ENCODE results near the gene GRIK4. TPM values are rescaled to one million over a fixed set of nuclear protein-coding genes. Genes with fewer than 3 reads are reported as not detected.

The GRIK4 gene
- total RNA-seq, 1 experiment from 2014 or later: not detected

- H3K4me1 ChIP-seq (ENCODE audit: insufficient read depth, low read length): peaks cover 14% of the 10 kb centered on the region; the same call in 1 of the 2 replicates
- peaks cover 50% of the 10 kb centered on the region for H3K27me3 ChIP-seq (ENCODE audit: low read length)
- no peak overlapping the region for H3K4me2 ChIP-seq (ENCODE audit: low read length)
- TF ChIP-seq EZH2 (IDR thresholded peaks at IDR 0.05; ENCODE audit: low read length, unreplicated experiment): no peak
- no peak for TF ChIP-seq EZH2phosphoT487 (IDR thresholded peaks at IDR 0.05; ENCODE audit: borderline replicate concordance, low read length)
- TF ChIP-seq, protein P1, sequence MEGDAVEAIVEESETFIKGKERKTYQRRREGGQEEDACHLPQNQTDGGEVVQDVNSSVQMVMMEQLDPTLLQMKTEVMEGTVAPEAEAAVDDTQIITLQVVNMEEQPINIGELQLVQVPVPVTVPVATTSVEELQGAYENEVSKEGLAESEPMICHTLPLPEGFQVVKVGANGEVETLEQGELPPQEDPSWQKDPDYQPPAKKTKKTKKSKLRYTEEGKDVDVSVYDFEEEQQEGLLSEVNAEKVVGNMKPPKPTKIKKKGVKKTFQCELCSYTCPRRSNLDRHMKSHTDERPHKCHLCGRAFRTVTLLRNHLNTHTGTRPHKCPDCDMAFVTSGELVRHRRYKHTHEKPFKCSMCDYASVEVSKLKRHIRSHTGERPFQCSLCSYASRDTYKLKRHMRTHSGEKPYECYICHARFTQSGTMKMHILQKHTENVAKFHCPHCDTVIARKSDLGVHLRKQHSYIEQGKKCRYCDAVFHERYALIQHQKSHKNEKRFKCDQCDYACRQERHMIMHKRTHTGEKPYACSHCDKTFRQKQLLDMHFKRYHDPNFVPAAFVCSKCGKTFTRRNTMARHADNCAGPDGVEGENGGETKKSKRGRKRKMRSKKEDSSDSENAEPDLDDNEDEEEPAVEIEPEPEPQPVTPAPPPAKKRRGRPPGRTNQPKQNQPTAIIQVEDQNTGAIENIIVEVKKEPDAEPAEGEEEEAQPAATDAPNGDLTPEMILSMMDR (conservative IDR thresholded peaks at IDR 0.05; ENCODE audit: low read depth, low read length): no peak
- no peaks in the 10 kb centered on the region for H3F3A ChIP-seq (ENCODE audit: low read length, unreplicated experiment)
- H3K9me3 ChIP-seq (ENCODE audit: low read length): no peaks in the 10 kb centered on the region
- no peak overlapping the region for H3K9ac ChIP-seq (ENCODE audit: low read length)
- ChIA-PET POLR2A (ENCODE audit: unreplicated experiment) (no interaction called here), CTCF (no interaction called here)
- H3K4me3 ChIP-seq (ENCODE audit: low read length): no peak overlapping the region
- BruUV-seq (replicated peaks): no TSS peak
- intact Hi-C loops (cut with micrococcal nuclease): no loop called here
- H4K20me1 ChIP-seq (ENCODE audit: low read length): no peaks in the 10 kb centered on the region
- H3K36me3 ChIP-seq (ENCODE audit: low read depth, low read length): no peaks in the 10 kb centered on the region
- ATAC-seq (no peak), DNase-seq (peak; percentile 18)
- no peaks in the 10 kb centered on the region for H3K9me2 ChIP-seq (replicated peaks; ENCODE audit: low read length)
- H3K79me2 ChIP-seq (ENCODE audit: low read length): no peaks in the 10 kb centered on the region
- H3K27ac ChIP-seq (ENCODE audit: low read length): no peak overlapping the region
- no peak overlapping the region for H2AFZ ChIP-seq (ENCODE audit: low read length)
Measured at GRCh38 chr11:120867531-120867930, 356.0 kb downstream of the GRIK4 start.

GRCh38 chr11:120867988-120868387, 356.4 kb downstream of the GRIK4 start:
- Histone ChIP-seq H3K9ac (ENCODE audit: low read length) (no peak overlapping the region), H3K27ac (ENCODE audit: low read length) (no peak overlapping the region), H3K4me3 (ENCODE audit: low read length) (no peak overlapping the region), H3K9me2 (replicated peaks; ENCODE audit: low read length) (no peaks in the 10 kb centered on the region), H3K4me2 (ENCODE audit: low read length) (peak overlapping the region; percentile 52), H4K20me1 (ENCODE audit: low read length) (no peaks in the 10 kb centered on the region), H3K36me3 (ENCODE audit: low read depth, low read length) (no peaks in the 10 kb centered on the region), H3K27me3 (ENCODE audit: low read length) (peaks cover 55% of the 10 kb centered on the region), H2AFZ (ENCODE audit: low read length) (no peak overlapping the region), H3K4me1 (ENCODE audit: insufficient read depth, low read length) (peaks cover 14% of the 10 kb centered on the region; the same call in 1 of the 2 replicates), H3F3A (ENCODE audit: low read length, unreplicated experiment) (no peaks in the 10 kb centered on the region), H3K79me2 (ENCODE audit: low read length) (no peaks in the 10 kb centered on the region), H3K9me3 (ENCODE audit: low read length) (no peaks in the 10 kb centered on the region)
- intact Hi-C loops (cut with micrococcal nuclease): no loop called here
- ChIA-PET POLR2A (ENCODE audit: unreplicated experiment) (no interaction called here), CTCF (no interaction called here)
- no peak for TF ChIP-seq EZH2phosphoT487 (IDR thresholded peaks at IDR 0.05; ENCODE audit: borderline replicate concordance, low read length)
- no peak for TF ChIP-seq EZH2 (IDR thresholded peaks at IDR 0.05; ENCODE audit: low read length, unreplicated experiment)
- TF ChIP-seq, protein P1 (conservative IDR thresholded peaks at IDR 0.05; ENCODE audit: low read depth, low read length): no peak
- DNase-seq: peak; percentile 50
- no TSS peak for BruUV-seq (replicated peaks)
- ATAC-seq: peak; percentile 61

- Histone ChIP-seq H2AFZ (ENCODE audit: low read length) (no peak overlapping the region), H3K36me3 (ENCODE audit: low read depth, low read length) (no peaks in the 10 kb centered on the region), H3F3A (ENCODE audit: low read length, unreplicated experiment) (no peaks in the 10 kb centered on the region), H3K79me2 (ENCODE audit: low read length) (no peaks in the 10 kb centered on the region), H3K9me3 (ENCODE audit: low read length) (no peaks in the 10 kb centered on the region), H3K27ac (ENCODE audit: low read length) (no peak overlapping the region), H3K9ac (ENCODE audit: low read length) (no peak overlapping the region), H3K4me1 (ENCODE audit: insufficient read depth, low read length) (peaks cover 12% of the 10 kb centered on the region; the same call in 1 of the 2 replicates), H3K4me2 (ENCODE audit: low read length) (no peak overlapping the region), H4K20me1 (ENCODE audit: low read length) (no peaks in the 10 kb centered on the region), H3K27me3 (ENCODE audit: low read length) (peaks cover 66% of the 10 kb centered on the region), H3K9me2 (replicated peaks; ENCODE audit: low read length) (no peaks in the 10 kb centered on the region), H3K4me3 (ENCODE audit: low read length) (no peak overlapping the region)
- ChIA-PET CTCF (no interaction called here), POLR2A (ENCODE audit: unreplicated experiment) (no interaction called here)
- no peak for ATAC-seq
- TF ChIP-seq EZH2phosphoT487 (IDR thresholded peaks at IDR 0.05; ENCODE audit: borderline replicate concordance, low read length) (no peak), EZH2 (IDR thresholded peaks at IDR 0.05; ENCODE audit: low read length, unreplicated experiment) (no peak)
- TF ChIP-seq, protein P1 (conservative IDR thresholded peaks at IDR 0.05; ENCODE audit: low read depth, low read length): no peak
- intact Hi-C loops (cut with micrococcal nuclease): no loop called here
- DNase-seq: no peak
- no TSS peak for BruUV-seq (replicated peaks)
Measured at GRCh38 chr11:120869097-120869496, 357.5 kb downstream of the GRIK4 start.

Measured in PC-3 (cell line).